NCI-H2227 (cell line): Measurements from ENCODE around the gene PATZ1.
"Not testable (repeated sequence)": the region's sequence is repeated elsewhere in the genome, so short reads cannot be mapped to it uniquely, and the experiment has no call there.

ENCODE experiments used
- DNase-seq: peaks from one replicate; lab custom pipeline; 2025; ENCODE audit not compliant: unreplicated experiment; lab: John Stamatoyannopoulos, UW

The PATZ1 gene

GRCh38 chr22:31314220-31314619 lies 31.9 kb downstream of the PATZ1 start:
- DNase-seq = not testable (repeated sequence)

GRCh38 chr22:31313366-31314147 lies 32.6 kb downstream of the PATZ1 start:
- DNase-seq = peak; percentile 53

- DNase-seq = no peak
Observed at GRCh38 chr22:31308181-31308580, 38.0 kb downstream of the PATZ1 start.

- no peak for DNase-seq
Observed at GRCh38 chr22:31305194-31305593, 41.0 kb downstream of the PATZ1 start.

GRCh38 chr22:31302537-31302936 lies 43.6 kb downstream of the PATZ1 start:
- DNase-seq = no peak

GRCh38 chr22:31302006-31302405 lies 44.1 kb downstream of the PATZ1 start:
- peak; percentile 17 for DNase-seq

- DNase-seq = no peak
Observed at GRCh38 chr22:31300896-31301295, 45.2 kb downstream of the PATZ1 start.

GRCh38 chr22:31295831-31296657 lies 50.1 kb downstream of the PATZ1 start:
- no peak for DNase-seq

GRCh38 chr22:31295360-31295759 lies 50.8 kb downstream of the PATZ1 start:
- DNase-seq = no peak

GRCh38 chr22:31292236-31292989 lies 53.7 kb downstream of the PATZ1 start, which contains the start of gene PIK3IP1:
PIK3IP1 (minus strand) TSS chr22:31292488; CDS start chr22:31292344, 144 bp downstream.
- DNase-seq = peak; percentile 73

- DNase-seq = no peak
Observed at GRCh38 chr22:31291481-31292235, 54.5 kb downstream of the PATZ1 start.

GRCh38 chr22:31290494-31291471 lies 55.4 kb downstream of the PATZ1 start:
- DNase-seq = peak; percentile 89

- DNase-seq = no peak
Observed at GRCh38 chr22:31289344-31289743, 56.8 kb downstream of the PATZ1 start.

GRCh38 chr22:31288496-31289240 lies 57.5 kb downstream of the PATZ1 start:
- DNase-seq = no peak

- DNase-seq = no peak
Observed at GRCh38 chr22:31287818-31288495, 58.2 kb downstream of the PATZ1 start.

GRCh38 chr22:31286360-31287255 lies 59.5 kb downstream of the PATZ1 start:
- no peak for DNase-seq
